Epidermal melanocyte (primary cell): ENCODE results near the gene GLG1.
"Not testable (repeated sequence)": the region's sequence is repeated elsewhere in the genome, so short reads cannot be mapped to it uniquely, and the experiment has no call there.

Experiments
- DNase-seq: peaks from one replicate; pipeline ENCODE4 v3.0.0; 2011; ENCODE audit warnings: low spot score; ENCODE audit not compliant: insufficient read length

The GLG1 gene

DNA sequence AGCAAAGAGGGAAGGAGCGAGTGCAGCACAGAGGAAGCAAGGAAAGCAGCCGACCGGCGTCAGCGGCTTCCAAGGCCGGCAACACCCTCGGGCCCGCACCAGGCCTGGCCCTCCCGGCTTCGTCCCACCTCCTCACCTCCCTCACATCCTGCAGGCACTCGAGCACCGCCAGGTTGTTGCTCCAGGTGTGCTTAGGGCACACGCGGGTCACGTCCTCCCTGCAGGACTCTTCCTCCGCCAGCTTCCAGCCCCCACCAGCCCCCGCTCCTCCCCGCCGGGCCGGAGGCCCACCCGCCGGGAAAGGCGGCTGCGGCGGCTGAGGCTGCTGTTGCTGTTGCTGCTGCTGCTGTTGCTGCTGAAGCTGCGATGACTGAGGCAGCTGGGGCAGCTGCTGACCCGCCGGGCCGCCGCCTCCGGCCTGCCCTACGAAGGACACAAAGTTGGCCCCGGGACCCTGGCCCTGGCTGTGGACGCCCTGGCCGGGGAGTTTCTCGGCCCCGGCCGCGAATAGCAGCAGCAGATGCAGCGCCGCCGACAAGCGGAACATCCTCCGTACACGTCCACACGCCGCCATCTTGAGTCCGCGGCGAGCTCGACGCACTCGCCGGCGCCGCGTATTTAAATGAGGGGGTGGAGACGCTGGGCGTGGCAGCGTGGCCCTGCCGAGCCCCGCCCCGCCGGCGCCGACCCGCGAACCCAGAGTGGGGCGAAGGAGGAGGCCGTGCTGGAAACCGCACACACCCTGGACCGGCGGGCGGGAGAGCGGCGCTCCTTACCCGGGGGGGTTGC, at the start of gene GLG1:
Gene GLG1, minus strand, starts transcription at position 594 of the 789 bp plus-strand sequence. Its CDS starts 20 bp downstream, at position 574.
- peak; percentile 71 for DNase-seq

GRCh38 chr16:74654536-74655050, 47.7 kb upstream of the GLG1 start:
- no peak for DNase-seq

DNA sequence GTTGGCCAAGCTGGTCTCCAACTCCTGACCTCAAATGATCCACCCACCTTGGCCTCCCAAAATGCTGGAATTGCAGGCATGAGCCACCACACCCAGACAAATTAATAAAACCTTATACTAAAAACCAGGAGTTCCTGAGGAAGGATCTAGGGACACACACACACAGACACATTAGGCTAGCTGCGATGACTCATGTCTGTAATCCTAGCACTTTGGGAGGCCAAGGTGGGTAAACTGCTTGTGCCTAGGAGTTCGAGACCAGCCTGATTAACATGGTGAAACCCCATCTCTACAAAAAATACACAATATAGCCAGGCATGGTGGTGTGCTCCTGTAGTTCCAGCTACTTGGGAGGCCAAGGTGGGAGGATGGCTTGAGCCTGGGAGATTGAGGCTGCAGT, 46.0 kb upstream of the GLG1 start:
- not testable (repeated sequence) for DNase-seq

- no peak for DNase-seq
Observed at GRCh38 chr16:74652249-74652648, 45.3 kb upstream of the GLG1 start.

- DNase-seq: no peak
Observed at GRCh38 chr16:74651841-74652240, 44.9 kb upstream of the GLG1 start.

GRCh38 chr16:74650966-74651567, 44.2 kb upstream of the GLG1 start:
- DNase-seq: no peak

- no peak for DNase-seq
Observed at GRCh38 chr16:74649839-74650504, 43.1 kb upstream of the GLG1 start.

- DNase-seq: no peak
Observed at GRCh38 chr16:74641969-74642368, 35.1 kb upstream of the GLG1 start.

GRCh38 chr16:74637742-74638453, 31.0 kb upstream of the GLG1 start:
- no peak for DNase-seq

GRCh38 chr16:74635303-74635702, 28.4 kb upstream of the GLG1 start:
- no peak for DNase-seq

DNA sequence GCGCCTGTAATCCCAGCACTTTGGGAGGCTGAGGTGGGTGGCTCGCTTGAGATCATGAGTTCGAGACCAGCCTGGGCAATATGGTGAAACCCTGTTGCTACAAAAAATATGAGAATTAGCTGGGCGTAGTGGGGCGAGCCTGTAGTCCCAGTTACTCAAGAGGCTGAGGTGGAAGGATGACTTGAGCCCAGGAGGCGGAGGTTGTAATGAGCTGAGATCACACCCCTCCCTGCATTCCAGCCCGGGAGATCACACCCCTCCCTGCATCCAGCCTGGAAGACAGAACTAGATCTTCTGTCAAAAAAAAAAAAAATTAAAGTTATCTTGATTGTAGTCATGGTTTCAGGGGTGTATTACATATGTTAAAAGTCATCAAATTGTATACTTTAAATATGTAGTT, 26.8 kb upstream of the GLG1 start:
- DNase-seq: no peak

- no peak for DNase-seq
Observed at GRCh38 chr16:74627506-74628220, 20.7 kb upstream of the GLG1 start.

GRCh38 chr16:74626741-74627416, 20.0 kb upstream of the GLG1 start:
- DNase-seq: no peak

- DNase-seq: no peak
Observed at GRCh38 chr16:74625500-74626350, 18.8 kb upstream of the GLG1 start.

- DNase-seq: no peak
Observed at GRCh38 chr16:74623839-74624235, 16.9 kb upstream of the GLG1 start.

GRCh38 chr16:74623214-74623838, 16.4 kb upstream of the GLG1 start:
- peak; percentile 42 for DNase-seq

GRCh38 chr16:74622005-74622404, 15.1 kb upstream of the GLG1 start:
- DNase-seq: no peak

GRCh38 chr16:74617206-74617788, 10.4 kb upstream of the GLG1 start:
- DNase-seq: no peak

GRCh38 chr16:74611721-74612120, 4.8 kb upstream of the GLG1 start:
- DNase-seq: no peak
